Liver (tissue), 9 donors: ENCODE data around the gene TEX2. TPM values are rescaled to one million over a fixed set of nuclear protein-coding genes. Genes with fewer than 3 reads are reported as not detected.
"Not testable (repeated sequence)": the region's sequence is repeated elsewhere in the genome, so short reads cannot be mapped to it uniquely, and the experiment has no call there.

ENCODE experiments used
- DNase-seq: peaks from one replicate; pipeline ENCODE4 v3.0.0-alpha.2; 2017; ENCODE audit warnings: low spot score
- H3K27ac ChIP-seq, 2 donors: one replicate each; pipeline ENCODE4 v1.7.0; 2013; ENCODE audit warnings: inconsistent platforms in 2 of 2, low read length in 2 of 2, control low read depth in 1 of 2, low read depth in 1 of 2, mild to moderate bottlenecking in 1 of 2
- H3K27me3 ChIP-seq, 4 donors: one replicate each; pipeline versions ENCODE4 v1.6.1 to v1.7.0; 2013; ENCODE audit warnings: low read length in 3 of 4, inconsistent platforms in 1 of 4, mild to moderate bottlenecking in 1 of 4, moderate library complexity in 1 of 4; ENCODE audit not compliant: control insufficient read depth in 4 of 4, insufficient read depth in 4 of 4
- H3K36me3 ChIP-seq, 4 donors: one replicate each; pipeline versions ENCODE4 v1.6.1 to v1.7.0; 2013; ENCODE audit warnings: low read length in 3 of 4, mild to moderate bottlenecking in 3 of 4, low read depth in 1 of 4, moderate library complexity in 1 of 4; ENCODE audit not compliant: control insufficient read depth in 4 of 4, insufficient read depth in 3 of 4
- H3K4me1 ChIP-seq, 4 donors: one replicate each; pipeline versions ENCODE4 v1.6.1 to v1.7.0; 2013; ENCODE audit warnings: low read length in 3 of 4, mild to moderate bottlenecking in 3 of 4, moderate library complexity in 1 of 4; ENCODE audit not compliant: control insufficient read depth in 4 of 4, insufficient read depth in 4 of 4
- H3K4me3 ChIP-seq, 3 donors: one replicate each; pipeline versions ENCODE4 v1.6.1 to v1.7.0; 2013; ENCODE audit warnings: low read length in 3 of 3, control low read depth in 1 of 3, low read depth in 1 of 3, mild to moderate bottlenecking in 1 of 3
- H3K9ac ChIP-seq, 2 donors: one replicate each; pipeline ENCODE4 v1.7.0; 2013; ENCODE audit warnings: low read length in 2 of 2, mild to moderate bottlenecking in 2 of 2, moderate library complexity in 2 of 2, control low read depth in 1 of 2, low read depth in 1 of 2
- H3K9me3 ChIP-seq, 4 donors: one replicate each; pipeline versions ENCODE4 v1.6.1 to v1.7.0; 2013; ENCODE audit warnings: low read length in 3 of 4; ENCODE audit not compliant: control insufficient read depth in 4 of 4
- ATF3 ChIP-seq: IDR thresholded peaks from 2 replicates; pipeline ENCODE4 v1.6.1; 2016; ENCODE audit warnings: antibody characterized with exemption
- CTCF ChIP-seq: fragments of 150-350 bp; IDR thresholded peaks from 2 replicates; pipeline ENCODE4 v1.5.1; 2017; ENCODE audit warnings: improper control_type of control experiment, low read depth, low read length; ENCODE audit not compliant: missing input control
- EGR1 ChIP-seq, 2 donors: IDR thresholded peaks; 2 replicates each; pipeline ENCODE4 v1.6.1; 2016 to 2018; ENCODE audit warnings: antibody characterized with exemption in 2 of 2, low read depth in 2 of 2
- FOXA1 ChIP-seq: IDR thresholded peaks from 2 replicates; pipeline ENCODE4 v1.6.1; 2016; ENCODE audit warnings: antibody characterized with exemption
- FOXA2 ChIP-seq: IDR thresholded peaks from 2 replicates; pipeline ENCODE4 v1.6.1; 2016; ENCODE audit warnings: antibody characterized with exemption
- GABPA ChIP-seq, 2 donors: IDR thresholded peaks in 1 of 2; conservative IDR thresholded peaks in 1 of 2; 2 replicates each; pipeline ENCODE4 v1.6.1; 2016; ENCODE audit warnings: antibody characterized with exemption in 2 of 2, mild to moderate bottlenecking in 1 of 2, moderate library complexity in 1 of 2
- JUND ChIP-seq, 2 donors: IDR thresholded peaks; 2 replicates each; pipeline ENCODE4 v1.6.1; 2016; ENCODE audit warnings: antibody characterized with exemption in 2 of 2
- NR2F2 ChIP-seq: IDR thresholded peaks from 2 replicates; pipeline ENCODE4 v1.6.1; 2016; ENCODE audit warnings: antibody characterized with exemption
- RAD21 ChIP-seq, 2 donors: IDR thresholded peaks; 2 replicates each; pipeline ENCODE4 v1.6.1; 2016; ENCODE audit warnings: antibody characterized with exemption in 2 of 2, mild to moderate bottlenecking in 2 of 2
- REST ChIP-seq: IDR thresholded peaks from 2 replicates; pipeline ENCODE4 v1.6.1; 2016; ENCODE audit warnings: antibody characterized with exemption, mild to moderate bottlenecking
- RXRA ChIP-seq, 2 donors: IDR thresholded peaks; 2 replicates each; pipeline ENCODE4 v1.6.1; 2017 to 2018; ENCODE audit warnings: antibody characterized with exemption in 2 of 2, mild to moderate bottlenecking in 1 of 2
- SP1 ChIP-seq: IDR thresholded peaks from 2 replicates; pipeline ENCODE4 v1.6.1; 2018; ENCODE audit warnings: antibody characterized with exemption, mild to moderate bottlenecking
- TAF1 ChIP-seq: conservative IDR thresholded peaks from 2 replicates; pipeline ENCODE4 v1.6.1; 2016; ENCODE audit warnings: antibody characterized with exemption, mild to moderate bottlenecking
- YY1 ChIP-seq: IDR thresholded peaks from 2 replicates; pipeline ENCODE4 v1.6.1; 2016; ENCODE audit warnings: antibody characterized with exemption, mild to moderate bottlenecking
- WGBS: extraction: QIAGEN DNeasy Blood & Tissue Kit; methylation state at CpG from one replicate; pipeline ENCODE4 v1.1.7; 2013; 5-methylcytosine and 5-hydroxymethylcytosine counted together
- polyA plus RNA-seq, 2 donors: library from polyadenylated mRNA; stranded (reverse) in 1 of 2; unstranded in 1 of 2; fragments of 200-250 nt in 1 of 2; fragments of >200 nt in 1 of 2; fragmentation: Nextera tagmentation in 1 of 2; extraction: Ambion mirVana in 1 of 2; gene quantifications; one replicate each; pipeline versions ENCODE4 v1.2.1 to v1.2.3, GENCODE V29; 2013 to 2015
- total RNA-seq, 2 donors: library from RNA; depleted of rRNA; stranded (reverse); fragments of >200 nt; gene quantifications; one replicate each; pipeline ENCODE4 v1.2.3, GENCODE V29; 2014
- donor health status: healthy.
- donor health status: healthy.
- donor health status: healthy.
- donor health status: healthy.
- donor health status: healthy.

The TEX2 gene
- total and polyA plus RNA-seq, 4 donors, result 15.9 to 39.8 (median 28.2) TPM

GRCh38 chr17:64172510-64172909 lies 90.5 kb downstream of the TEX2 start:
- TF ChIP-seq FOXA1 (no peak), CTCF (no peak), RAD21 (IDR thresholded peaks at IDR 0.05) (peak in 1 of 2 donors; percentile 35), RXRA (IDR thresholded peaks at IDR 0.05) (no peak), NR2F2 (no peak), YY1 (no peak)
- 80% methylated on average over 3 of the region's 3 CpGs for WGBS
- H3K36me3 ChIP-seq, result peaks cover 0 to 16% (median 10%) of the 10 kb centered on the region in 4 donors

GRCh38 chr17:64171041-64171440 lies 92.0 kb downstream of the TEX2 start:
- 97% methylated on average over 8 of the region's 8 CpGs for WGBS

More at GRCh38 chr17:64172510-64172909, 90.5 kb downstream of the TEX2 start:
- Histone ChIP-seq H3K4me3 (no peak overlapping the region), H3K9ac (no peak overlapping the region), H3K27me3 (no peaks in the 10 kb centered on the region), H3K4me1 (peaks cover 9 to 40% (median 33%) of the 10 kb centered on the region in 4 donors), H3K27ac (no peak overlapping the region), H3K9me3 (no peaks in the 10 kb centered on the region)
- DNase-seq, result no peak

GRCh38 chr17:64170286-64170685 lies 92.8 kb downstream of the TEX2 start:
- Histone ChIP-seq H3K9ac (no peak overlapping the region), H3K36me3 (peaks cover 0 to 19% (median 10%) of the 10 kb centered on the region in 4 donors), H3K4me1 (peaks cover 2 to 18% (median 10%) of the 10 kb centered on the region in 4 donors), H3K9me3 (no peaks in the 10 kb centered on the region), H3K4me3 (no peak overlapping the region), H3K27me3 (no peaks in the 10 kb centered on the region), H3K27ac (no peak overlapping the region)
- no peak for TF ChIP-seq ATF3
- TF ChIP-seq EGR1 (IDR thresholded peaks at IDR 0.05; ENCODE audit: low read depth in 2 of 2), result no peak
- TF ChIP-seq FOXA2, result no peak
- no peak for TF ChIP-seq GABPA (IDR thresholded peaks at IDR 0.05 in 1 of 2, conservative IDR thresholded peaks at IDR 0.05 in 1 of 2)
- no peak for TF ChIP-seq TAF1
- no peak for TF ChIP-seq REST
- TF ChIP-seq JUND (IDR thresholded peaks at IDR 0.05), result no peak
- TF ChIP-seq RXRA (IDR thresholded peaks at IDR 0.05), result no peak
- TF ChIP-seq NR2F2, result no peak
- no peak for DNase-seq
- 97% methylated on average over 4 of the region's 4 CpGs for WGBS

More at GRCh38 chr17:64171041-64171440, 92.0 kb downstream of the TEX2 start:
- H3K36me3 ChIP-seq, result peaks cover 0 to 16% (median 11%) of the 10 kb centered on the region in 4 donors
- no peak for DNase-seq
- H3K27ac ChIP-seq, result no peak overlapping the region
- no peak overlapping the region for H3K4me3 ChIP-seq
- no peak for TF ChIP-seq FOXA2
- TF ChIP-seq RXRA (IDR thresholded peaks at IDR 0.05), result no peak
- TF ChIP-seq JUND (IDR thresholded peaks at IDR 0.05), result no peak
- TF ChIP-seq SP1, result no peak
- TF ChIP-seq REST, result no peak
- H3K27me3 ChIP-seq, result no peaks in the 10 kb centered on the region
- H3K4me1 ChIP-seq, result peaks cover 5 to 26% (median 18%) of the 10 kb centered on the region in 4 donors
- no peak overlapping the region for H3K9ac ChIP-seq
- H3K9me3 ChIP-seq, result no peaks in the 10 kb centered on the region

GRCh38 chr17:64167666-64168065 lies 95.4 kb downstream of the TEX2 start:
- not testable (repeated sequence) for H3K4me1 ChIP-seq, H3K9me3 ChIP-seq, H3K27ac ChIP-seq, DNase-seq, H3K9ac ChIP-seq, H3K27me3 ChIP-seq, H3K4me3 ChIP-seq
- peaks cover 0 to 19% (median 12%) of the 10 kb centered on the region in 4 donors for H3K36me3 ChIP-seq
- 94% methylated on average over 3 of the region's 3 CpGs for WGBS
